GM18858 (cell line): ENCODE data around the gene YJEFN3.

Experiments
- ATAC-seq: cut with Tn5 transposase; IDR thresholded peaks from one replicate; pipeline ENCODE4 v1.9.1; 2021; ENCODE audit not compliant: unreplicated experiment

The YJEFN3 gene, protein sequence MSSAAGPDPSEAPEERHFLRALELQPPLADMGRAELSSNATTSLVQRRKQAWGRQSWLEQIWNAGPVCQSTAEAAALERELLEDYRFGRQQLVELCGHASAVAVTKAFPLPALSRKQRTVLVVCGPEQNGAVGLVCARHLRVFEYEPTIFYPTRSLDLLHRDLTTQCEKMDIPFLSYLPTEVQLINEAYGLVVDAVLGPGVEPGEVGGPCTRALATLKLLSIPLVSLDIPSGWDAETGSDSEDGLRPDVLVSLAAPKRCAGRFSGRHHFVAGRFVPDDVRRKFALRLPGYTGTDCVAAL

DNA sequence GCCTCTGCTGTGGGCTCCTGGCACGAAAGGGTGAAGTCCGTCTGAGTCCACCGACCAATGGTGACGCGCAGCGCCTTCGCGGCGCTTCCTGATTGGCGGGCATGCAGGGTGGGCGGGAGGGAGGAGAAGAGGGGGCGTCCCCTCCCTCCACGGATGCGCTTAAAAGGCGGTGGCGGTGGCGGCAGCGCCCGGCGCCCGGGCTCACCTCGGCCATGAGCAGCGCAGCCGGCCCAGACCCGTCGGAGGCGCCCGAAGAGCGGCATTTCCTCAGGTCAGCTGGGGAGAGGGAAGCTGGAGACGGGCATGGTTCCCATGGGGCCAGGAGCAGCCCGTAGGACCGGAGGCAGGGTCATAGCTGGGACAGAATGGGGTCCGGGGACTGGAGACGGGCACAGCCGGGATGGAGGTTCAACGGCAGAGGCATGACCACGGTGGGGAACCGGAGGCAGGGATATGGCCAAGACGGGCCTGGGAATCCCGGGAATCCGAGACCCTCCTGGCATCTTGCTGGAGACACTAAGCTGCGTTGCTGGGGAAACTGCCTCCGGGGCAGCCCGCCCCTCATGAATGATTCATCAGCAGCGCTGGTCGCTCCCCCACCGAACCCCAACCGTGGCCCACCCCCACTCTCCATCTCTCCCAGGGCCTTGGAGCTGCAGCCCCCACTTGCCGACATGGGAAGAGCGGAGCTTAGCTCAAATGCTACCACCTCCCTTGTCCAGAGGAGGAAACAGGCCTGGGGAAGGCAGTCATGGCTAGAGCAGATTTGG is at the start of gene YJEFN3:
YJEFN3 (plus strand) TSS at position 191 of the 770 bp plus-strand sequence; CDS start at position 213, 22 bp downstream.
- ATAC-seq = no peak

DNA sequence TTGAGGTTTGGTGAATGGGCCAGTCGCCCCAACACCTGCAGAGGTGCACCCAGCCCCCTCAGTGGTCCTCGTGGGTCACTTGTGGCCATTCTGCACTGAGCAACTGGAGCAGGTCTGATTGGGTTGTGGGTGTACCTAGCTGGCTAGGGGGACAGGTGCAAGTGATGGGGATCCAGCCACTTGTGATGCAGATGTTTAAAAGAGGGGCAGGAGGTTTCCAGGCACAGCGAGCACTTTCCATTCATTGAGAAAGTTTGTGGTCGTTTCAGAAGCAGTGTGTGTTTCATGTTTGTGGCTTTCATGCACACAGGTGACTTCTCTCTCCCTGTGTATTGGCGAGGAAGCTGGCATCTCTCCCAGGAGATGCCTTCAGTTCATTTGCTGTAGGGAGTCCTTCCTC is 48.0 kb upstream of the YJEFN3 start:
- ATAC-seq = no peak

DNA sequence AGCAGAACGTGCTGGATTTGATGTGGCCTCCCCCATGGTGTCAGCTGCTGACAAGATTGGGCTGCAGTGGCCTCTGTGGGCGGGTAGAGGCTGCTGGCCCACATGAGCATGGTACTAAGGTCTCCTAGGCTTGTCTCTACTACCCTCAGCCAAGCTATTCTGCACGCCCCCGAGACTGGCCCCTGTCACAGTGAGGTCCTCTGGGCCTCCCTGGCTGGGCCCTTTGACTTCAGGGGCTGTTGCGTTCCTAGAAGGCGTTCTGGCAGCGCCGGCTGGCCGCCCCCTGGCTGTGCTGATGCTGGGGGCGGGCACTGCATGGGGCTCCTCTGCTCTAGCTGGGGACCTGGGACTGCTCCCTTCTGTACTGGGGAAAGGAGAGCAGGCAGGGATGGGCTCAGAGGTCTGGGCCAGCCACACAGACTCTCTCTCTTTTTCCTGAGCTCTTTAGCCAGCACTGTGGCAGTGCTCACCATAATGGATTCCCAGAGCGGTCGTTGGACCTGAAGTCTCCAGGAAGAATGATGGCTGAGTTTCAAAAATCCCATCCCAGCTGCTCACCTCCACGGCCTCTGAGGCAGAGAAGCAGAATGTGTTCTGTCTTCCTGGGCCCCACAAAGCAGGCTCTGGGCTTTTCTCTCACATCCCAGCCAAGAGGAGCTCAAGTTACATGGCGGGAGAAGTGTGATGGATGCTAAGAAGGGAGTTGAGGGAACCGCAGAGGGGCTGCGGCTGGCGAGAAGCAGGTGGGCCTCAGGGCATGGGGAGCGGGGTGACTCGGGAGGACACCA is 45.7 kb upstream of the YJEFN3 start:
- no peak for ATAC-seq

DNA sequence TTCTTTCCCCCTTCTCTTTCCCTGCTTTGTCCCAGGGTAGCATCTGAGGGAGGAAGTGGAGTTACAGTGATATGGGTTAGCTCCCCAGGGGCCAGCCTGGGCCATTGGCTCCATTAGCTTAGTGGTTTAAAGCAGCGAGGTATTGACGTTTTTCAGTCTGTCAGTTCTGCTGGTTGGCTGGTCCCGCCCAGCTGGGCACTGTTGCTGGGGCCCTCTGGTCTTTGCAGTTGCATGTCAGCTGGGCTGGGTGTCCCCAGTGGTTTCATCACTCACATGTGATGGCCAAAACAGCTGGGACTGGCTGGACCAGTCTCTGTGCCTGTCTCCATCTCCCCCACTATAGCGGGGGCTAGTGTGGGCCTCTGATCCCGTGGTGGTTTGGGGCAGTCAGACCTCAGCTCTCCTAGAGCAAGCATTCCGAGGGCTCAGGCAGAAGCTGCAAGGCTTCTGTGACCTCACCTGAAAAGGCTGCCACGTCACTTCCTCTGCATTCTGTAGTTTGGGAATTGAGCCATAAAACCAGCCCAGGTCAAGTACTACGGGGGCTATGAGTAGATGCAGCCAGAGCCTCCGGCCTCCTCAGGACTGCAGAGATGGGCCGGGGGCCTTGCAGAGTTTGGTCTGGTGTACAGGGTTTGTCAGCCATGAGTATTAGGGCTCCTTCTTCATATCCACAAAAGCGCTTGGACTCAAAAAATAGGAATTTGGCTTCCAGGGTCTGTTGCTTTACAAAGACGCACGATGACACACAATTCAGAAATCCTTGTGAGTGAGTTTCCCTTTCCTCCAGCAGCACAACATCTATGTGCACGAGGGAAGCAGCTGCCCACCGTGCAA is 43.3 kb upstream of the YJEFN3 start:
- no peak for ATAC-seq

DNA sequence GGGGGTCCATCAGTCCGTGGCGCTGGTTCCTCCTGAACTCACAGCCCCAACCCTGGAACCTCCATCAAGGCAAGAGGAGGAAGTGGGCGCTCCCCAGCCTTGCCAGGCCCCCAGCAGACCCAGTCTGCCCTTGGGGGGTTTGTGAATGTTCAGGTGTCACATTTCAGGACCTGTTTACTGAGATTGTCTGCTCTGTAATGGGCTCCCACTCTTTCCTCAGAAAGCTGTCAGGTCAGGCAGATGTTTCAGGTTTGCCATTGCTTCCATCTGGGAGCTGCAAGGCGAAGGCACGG is 42.8 kb upstream of the YJEFN3 start:
- ATAC-seq = no peak

DNA sequence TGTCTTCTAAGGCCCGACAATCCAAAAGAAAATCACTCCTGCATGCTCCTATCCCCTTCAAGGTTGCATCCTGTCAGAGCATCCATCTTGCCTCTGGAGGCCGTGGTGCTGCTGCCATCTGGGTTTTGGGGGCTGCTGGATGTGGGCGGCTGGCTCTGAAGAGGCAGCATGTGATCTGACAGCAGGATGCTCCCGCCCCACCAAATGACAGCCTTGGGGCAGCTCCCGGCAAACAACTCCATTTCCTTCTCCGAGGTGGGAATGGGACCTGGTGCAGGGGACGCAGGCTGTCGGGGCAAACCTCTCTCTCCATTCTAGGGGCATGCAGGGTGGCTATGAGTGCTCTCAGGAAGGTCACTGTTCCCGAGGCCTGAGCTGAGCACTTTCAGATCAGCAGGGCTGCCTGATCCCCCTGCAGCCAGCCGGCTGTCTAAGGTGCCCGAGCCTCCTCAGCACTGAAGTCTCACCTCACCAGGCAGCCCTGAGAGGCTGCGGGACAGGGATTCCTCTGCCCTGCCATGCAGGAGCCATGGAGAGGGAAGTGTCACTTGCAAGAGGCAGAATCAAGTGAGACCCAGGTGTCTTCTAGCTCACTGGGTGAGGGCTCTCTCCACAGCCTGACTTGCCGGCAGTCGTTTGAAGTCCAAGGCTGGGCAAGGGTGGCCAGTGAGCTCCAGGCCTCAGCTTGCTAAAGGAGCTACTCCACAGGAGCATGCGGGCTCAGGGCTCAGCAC is 42.2 kb upstream of the YJEFN3 start:
- ATAC-seq = no peak

DNA sequence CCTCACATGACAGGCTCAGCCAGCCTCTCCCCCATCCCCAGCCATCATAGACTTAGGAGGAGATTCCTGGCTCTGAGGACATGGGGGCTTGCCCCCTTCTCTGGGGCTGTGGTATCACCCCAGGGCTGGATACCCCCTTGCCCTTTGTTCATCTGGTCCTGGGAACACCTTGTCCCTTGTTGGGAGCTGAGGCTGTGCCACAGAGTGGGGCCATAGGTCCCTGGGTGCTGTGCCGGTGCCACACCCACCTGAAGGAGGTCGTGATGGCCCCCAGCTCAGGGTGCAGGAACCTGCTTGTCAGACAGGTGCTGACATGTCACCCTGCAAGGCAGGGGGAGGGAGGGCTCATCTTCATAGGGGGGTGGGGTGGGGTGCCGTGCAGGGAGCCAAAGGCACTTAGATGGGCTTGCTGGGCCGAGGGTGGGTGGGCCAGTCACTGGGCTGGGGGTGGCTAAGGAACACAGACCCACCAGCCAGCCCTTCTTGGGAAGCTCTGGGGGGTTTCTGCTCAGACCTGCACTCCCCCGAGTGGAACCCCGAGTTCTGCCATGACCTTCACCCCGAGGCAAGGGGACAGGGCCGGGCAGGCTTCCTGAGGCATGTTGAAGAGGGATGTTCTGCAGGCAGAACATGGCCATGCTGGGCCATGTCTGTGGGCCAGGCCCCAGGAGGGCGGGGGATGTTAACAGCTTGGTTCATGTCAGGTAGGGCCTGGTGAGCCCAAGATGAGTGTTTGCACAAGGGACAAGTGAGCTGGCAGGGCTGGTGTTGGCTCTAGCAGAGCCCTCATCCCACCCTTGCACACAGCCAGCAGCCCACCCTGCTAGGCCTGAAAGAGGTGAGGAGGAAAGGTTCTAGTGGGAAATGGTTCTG is 41.4 kb upstream of the YJEFN3 start:
- no peak for ATAC-seq

DNA sequence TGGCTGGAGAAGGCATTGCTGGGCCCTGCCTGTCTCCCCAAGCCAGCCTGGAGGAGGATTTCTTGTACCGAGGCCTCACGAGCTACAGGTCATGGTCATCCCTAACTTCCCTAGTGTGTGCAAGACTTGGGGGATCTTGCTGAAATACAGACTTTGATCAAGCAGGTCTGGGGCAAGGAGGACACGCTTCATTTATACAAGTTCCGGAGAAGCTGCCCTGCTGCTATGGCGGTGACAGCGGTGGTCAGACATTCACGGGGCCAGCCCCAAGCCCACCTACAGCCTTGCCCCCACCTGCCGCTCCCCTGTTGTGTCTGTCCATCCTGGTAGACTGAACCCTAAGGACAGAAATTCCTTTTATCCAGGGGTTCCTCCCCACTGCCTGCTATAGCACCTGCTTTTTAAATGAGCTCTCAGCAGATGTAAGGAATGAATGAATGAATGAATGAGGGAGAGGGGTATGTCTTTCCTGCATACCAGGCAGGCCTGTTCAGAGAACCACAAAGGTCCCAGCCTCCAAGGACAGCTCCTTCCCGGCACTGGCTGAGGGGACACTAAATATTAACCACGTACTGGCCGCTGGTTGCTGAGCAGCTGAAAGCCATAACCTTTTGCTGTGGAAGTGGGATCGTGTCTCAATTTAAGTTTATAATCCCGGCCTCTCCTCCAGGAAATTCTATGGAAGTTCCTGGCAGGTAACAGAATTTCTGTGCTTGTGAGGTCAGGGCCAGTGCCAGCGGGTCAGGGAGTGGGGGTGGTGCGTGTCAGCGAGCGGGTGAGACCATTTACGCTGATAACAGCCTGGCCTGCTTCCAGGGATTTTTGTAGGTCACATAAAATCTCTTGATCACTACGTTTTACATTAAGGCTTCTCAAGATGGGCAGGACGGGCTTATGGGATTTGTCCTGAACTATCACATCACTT is 40.5 kb upstream of the YJEFN3 start:
- no peak for ATAC-seq

DNA sequence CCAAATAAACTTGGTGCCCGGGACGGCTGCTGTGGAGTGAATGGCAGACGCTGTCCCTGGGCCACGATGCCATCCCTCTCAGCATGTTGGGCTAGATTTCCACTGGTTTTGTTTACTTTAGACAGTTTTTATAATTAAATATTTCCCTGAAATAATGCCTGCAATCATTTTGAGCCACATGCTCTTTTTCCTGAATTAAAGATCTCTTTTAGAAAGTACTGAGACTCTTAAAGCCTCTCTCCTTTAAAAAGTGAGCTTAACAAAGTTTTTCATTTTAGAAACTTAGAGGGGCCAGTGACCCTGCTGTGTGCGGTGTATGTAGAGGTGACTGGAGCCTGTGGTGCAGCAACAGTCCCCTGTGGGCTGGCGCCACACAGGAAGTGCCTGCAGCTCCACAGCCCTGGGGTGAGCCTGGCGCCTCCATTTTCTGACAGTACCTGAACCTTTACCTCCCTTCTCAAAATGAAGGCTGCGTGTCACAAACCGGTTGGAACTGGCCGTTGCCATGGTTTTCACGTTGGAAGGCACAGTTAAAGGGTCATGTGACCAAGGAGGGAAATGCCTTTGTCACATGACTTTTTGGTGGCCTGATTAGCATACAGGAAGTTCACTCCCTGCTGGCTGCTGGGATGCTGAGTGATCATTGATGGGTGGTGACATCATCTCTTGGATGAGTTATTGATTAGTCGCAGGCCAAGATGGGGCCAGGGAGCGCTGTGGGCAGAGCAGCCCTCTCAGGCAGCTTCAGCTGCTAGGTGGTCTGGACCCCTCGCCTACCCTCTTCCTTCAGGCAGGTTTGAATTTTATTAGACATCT is 39.6 kb upstream of the YJEFN3 start:
- ATAC-seq = peak; percentile 62

DNA sequence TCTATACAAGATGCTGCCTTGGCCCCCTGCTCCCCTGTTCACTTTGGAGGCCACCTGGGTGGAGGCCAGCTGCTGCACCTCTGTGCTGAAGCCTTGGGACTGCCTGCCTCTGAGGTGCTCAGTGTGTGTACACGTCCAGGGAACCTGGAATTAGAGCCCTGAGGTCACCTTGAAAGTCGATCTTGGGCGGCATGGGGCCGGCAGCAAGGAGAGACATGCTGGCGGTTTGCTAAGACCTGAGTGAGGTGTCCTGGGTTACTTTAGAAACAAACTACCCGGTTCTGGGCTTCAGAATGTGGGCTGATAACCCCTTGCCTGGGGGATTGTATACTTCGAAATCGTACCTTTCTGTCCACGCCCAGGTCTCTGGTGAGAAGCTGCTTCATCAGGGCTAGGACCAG is 38.9 kb upstream of the YJEFN3 start:
- no peak for ATAC-seq

DNA sequence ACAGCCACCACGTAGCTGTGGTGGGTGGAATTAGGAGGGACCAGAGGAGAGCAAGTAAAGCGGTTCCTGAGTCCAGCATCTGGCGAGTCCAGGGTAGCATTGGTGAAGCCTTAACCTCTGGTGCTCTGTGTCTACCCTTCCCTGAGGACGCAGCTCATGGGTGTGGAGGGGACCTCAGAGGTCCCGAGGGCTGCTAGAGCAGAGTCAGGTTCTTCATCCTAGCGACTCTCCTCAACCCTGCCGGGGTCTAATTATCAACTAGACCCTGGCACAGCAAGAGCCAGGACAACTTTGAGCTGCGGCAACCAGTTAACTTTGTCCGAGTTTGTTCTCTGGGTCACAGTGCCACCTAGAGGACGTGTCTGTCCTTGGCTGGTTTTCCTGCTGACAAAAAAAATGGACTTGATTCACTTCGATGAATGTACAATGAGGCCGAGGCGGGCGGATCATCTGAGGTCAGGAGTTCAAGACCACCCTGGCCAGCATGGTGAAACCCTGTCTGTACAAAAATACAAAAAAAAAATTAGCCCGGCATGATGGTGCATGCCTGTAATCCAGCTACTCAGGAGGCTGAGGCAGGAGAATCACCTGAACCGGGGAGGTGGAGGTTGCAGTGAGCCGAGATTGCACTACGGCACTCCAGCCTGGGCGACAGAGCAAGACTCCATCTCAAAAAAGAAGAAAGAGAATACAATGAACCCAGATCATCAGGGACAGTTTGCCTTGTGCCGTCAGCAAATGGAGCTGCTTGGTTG is 38.3 kb upstream of the YJEFN3 start:
- no peak for ATAC-seq

DNA sequence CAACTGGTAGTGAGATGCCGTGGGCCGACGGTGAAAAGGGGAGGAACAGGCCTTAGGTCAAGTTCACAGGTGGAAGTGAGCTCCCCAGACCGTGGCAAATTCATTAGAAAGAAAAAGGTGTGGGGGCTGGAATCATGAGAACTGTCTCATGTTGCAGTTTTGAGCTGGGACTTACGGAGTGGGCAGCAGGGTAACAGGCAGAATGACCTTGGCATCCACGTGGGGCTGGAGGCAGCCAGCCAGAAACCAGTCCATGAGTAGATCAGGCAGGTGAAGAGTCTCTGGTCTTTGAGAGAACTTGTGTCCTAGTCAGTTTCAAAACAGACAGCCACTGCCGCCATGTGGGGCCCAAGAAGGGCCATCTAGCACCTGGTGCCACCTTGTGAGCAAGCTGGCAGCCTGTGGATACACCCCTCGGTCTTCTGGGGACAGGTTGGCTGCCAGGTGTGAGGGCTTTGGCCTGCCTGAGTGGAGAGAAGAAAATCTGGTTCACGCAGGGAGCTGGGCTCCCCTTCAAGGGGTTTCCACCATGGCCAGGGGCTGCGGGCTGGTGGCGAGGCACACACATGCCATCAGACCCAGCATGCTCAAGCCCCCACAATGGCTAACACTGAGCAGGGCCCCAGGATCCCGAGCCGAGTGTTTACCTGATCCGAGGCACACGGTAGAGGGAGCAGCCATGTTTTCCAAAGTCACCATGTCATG is 37.2 kb upstream of the YJEFN3 start:
- no peak for ATAC-seq

DNA sequence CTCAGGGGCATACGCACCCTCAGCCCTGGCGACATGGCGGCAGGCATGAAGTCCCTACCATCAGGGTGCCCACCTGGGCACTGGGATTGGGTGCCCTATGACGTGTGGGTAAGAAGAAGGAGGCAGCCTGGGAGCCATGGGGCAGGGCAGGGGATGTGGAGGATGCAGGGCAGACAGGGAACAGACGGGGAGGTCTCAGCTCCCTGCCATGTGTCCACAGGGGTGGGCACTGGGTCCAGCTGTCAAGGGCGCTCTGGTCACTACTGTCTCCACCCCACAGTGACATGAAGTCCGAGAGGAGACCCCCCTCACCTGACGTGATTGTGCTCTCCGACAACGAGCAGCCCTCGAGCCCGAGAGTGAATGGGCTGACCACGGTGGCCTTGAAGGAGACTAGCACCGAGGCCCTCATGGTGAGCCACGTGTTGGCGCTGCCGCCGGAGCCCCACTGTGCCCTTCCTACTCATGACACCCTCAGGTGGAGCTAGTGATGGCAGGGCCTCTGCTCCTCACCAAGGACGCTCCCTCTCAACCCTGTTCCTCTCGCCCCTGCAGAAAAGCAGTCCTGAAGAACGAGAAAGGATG is 36.6 kb upstream of the YJEFN3 start:
- ATAC-seq = no peak

DNA sequence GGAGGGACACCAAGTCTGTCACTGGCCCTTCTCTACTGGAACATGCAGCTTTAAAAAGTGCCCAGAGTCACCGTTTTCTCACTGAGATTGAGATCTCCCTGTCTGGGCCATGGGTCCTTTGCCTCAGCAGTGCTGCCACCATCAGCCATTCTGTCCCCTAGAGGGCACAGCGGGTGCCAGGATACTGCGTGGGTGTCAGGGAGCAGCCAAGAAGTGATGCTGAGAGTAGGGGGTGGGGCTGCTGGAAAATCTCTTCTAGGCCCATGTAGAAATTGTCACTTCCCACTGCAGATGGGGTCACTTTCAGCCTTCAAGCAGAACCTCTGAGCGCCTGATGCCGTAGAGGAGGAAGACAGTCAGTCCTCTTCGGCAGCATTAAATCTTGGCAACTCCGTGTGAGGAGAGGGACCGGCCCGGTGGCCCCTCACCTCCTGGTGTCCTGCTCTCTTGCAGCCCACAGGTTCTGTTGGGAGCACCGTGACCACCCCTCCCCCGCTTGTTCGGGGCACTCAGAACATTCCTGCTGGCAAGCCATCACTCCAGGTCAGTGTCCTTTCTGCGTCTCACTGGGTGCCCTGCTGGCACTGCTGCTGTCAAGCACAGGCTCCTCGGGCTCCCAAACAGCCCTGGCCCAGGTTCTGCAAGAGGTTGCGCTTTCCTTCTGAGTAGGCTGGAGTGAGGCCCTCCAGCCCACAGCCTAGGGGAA is 34.7 kb upstream of the YJEFN3 start:
- ATAC-seq = no peak
